GM10266 (cell line): ENCODE measurements around the gene ZNF740.

ENCODE experiments used
- DNase-seq: peaks from one replicate; pipeline ENCODE4 v3.0.0; 2012; ENCODE audit errors: extremely low spot score
- TF ChIP-seq, protein P1 (sequence below): IDR thresholded peaks from 2 replicates; pipeline ENCODE4 v1.5.1; 2012; ENCODE audit warnings: mild to moderate bottlenecking, low read depth; ENCODE audit not compliant: control insufficient read depth, insufficient read depth; ENCODE audit errors: missing control alignments

Gene ZNF740

DNA sequence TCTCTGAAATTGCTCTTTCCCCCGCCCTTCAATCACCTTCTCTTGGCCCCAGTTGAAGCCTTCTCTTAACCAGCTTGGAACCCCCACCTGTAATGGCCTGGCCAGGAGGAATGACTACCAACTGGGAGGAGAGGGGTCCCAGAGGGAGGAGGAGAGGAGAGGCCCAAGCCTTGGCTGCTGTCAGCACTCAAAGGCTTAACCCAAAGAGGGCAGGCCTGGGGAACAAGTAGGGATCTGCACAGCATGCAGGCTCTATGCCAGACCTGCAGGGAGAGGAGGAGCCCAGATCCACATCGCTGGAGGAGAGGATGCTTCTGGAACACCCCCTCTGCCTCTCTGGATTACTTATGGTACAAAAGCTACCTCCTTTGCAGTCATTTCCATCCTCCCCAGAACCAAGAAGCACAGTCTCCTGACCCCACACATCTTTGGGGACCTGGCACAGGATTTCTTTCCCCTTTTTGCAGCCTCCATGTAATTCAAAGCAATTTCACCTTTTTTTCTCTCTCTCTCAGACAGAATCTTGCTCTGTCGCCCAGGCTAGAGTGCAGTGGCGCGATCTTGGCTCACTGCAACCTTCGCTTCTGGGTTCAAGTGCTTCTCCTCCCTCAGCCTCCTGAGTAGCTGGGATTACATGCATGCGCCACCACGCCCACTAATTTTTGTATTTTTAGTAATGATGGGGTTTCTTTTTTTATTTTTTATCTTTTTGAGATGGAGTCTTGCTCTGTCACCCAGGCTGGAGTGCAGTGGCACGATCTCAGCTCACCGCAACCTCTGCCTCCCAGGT lies 45.3 kb downstream of the ZNF740 start:
- TF ChIP-seq, protein P1, sequence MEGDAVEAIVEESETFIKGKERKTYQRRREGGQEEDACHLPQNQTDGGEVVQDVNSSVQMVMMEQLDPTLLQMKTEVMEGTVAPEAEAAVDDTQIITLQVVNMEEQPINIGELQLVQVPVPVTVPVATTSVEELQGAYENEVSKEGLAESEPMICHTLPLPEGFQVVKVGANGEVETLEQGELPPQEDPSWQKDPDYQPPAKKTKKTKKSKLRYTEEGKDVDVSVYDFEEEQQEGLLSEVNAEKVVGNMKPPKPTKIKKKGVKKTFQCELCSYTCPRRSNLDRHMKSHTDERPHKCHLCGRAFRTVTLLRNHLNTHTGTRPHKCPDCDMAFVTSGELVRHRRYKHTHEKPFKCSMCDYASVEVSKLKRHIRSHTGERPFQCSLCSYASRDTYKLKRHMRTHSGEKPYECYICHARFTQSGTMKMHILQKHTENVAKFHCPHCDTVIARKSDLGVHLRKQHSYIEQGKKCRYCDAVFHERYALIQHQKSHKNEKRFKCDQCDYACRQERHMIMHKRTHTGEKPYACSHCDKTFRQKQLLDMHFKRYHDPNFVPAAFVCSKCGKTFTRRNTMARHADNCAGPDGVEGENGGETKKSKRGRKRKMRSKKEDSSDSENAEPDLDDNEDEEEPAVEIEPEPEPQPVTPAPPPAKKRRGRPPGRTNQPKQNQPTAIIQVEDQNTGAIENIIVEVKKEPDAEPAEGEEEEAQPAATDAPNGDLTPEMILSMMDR = no peak
- DNase-seq = no peak

DNA sequence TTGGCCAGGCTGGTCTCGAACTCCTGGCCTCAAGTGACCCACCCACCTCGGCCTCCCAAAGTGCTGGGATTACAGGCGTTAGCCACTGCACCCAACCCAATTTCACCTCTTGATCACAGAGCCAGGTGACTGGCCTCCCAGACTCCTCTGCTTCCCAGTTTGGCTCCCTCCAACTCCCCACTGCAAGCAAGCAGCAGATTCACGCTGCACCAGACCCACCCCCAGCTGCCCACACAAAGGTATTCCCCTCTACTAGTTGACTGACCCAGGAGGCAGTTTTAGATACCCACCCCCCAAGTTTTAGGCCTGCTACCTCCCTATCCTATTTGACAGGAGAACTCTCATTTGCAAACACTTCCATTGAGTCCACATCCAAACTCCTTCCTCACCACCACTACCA lies 46.3 kb downstream of the ZNF740 start:
- TF ChIP-seq, protein P1 = no peak
- DNase-seq = no peak

DNA sequence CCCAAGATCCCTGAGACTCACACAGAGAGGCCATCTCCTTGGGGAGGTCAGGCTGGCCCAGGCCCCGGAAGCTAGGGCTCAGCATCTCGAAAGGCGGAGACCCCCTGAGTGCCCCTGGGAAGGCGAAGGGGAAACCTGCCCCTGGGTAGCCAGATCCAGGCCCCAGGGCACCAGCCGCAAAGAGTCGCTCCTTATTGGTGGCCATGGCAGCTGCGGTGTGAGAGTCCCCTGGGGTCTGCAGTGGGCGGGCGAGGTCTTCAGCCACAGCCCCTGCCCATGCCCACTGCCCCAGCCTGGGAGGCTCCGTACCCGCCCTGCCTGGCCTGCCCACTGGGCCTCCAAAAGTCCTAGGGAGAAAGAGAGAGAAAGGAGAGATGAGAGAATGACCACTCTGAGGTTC lies 46.8 kb downstream of the ZNF740 start:
- DNase-seq = no peak
- TF ChIP-seq, protein P1 = no peak

DNA sequence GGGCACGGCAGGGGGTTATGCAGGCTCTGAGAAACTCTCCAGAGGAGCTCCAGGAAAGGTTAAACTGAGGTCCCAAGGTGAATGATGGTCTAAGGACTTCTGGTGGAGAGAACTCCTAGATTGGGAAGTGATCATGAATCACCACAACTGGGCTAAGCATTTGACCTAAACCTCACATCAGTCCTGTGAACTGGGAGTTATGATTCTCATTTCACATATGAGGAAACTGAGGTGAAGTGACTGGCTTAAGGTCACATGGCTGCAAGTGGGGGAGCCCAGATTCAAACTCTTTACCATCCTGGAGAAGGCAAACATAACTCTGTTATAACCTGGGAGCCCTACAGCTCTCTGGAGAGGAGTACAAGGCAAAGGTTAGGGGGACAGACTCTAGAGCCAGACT lies 47.3 kb downstream of the ZNF740 start:
- TF ChIP-seq, protein P1 = no peak
- DNase-seq = no peak

DNA sequence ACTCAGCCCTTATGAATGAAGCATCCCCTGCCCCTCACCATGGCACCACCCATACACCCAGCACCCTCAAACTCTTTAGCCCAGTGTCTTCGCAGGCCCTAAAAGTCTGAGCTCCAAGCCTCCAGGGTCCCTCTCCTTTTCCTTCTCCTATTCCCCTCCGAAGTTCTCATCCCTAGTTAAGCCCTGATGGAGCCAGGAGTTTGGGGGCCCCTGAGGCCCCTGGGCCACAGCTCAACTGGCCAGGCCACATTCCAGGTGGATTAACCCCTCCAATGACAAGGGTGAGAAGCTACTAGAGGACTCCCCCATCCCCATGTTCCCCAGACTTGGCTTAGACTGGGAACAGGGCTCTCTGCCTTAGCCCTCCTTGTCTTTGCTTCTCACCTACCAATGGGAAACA lies 48.9 kb downstream of the ZNF740 start:
- DNase-seq = no peak
- TF ChIP-seq, protein P1 = no peak

DNA sequence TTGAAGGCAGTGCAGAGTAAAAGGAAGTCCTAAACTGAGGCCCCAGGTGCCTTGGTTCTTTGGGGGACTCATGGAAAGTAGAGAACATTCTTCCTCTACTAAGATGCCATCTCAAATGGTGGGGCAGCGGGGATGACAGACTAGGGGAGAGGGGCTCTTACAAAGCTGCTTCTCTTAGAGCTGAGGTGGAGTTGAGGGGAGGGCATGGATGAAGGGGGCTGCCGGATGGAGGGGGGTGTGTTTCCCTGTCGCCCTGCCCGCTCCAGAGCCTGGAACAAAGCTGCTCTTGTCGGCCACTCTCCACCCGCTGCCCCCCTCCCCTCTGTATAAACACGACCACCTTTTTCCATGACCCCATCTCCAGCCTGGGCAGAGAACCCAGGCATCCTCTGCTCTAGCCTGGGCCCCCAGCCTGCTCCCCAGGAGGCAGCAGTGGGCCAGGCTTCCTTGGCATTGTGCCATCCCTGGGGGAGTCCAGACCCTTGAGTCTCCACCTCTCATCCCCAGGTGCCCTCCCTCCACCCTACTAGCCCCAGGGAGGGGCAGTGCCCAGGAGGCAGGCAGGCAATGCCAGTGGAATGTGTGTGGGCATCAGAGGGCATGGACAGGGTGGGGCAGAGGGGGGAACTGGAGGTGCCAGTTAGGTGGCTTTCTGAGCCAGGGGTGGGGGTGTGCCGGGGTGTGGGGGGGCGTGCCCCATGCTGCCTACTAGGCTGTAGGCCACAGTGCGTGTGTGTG lies 49.8 kb downstream of the ZNF740 start:
- TF ChIP-seq, protein P1 = no peak
- no peak for DNase-seq

DNA sequence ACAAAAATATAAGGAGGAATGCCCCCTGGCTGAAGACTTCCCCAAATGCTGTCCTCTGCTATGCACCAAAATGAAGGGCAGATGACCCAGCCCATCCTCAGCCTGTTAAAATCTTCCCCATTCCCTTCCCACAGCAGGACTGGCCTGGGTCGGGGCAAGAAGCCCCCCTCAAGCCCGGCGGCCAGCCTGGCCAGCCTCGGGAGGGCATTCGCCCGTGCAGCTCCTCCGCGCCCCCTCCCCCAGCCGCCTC lies 51.1 kb downstream of the ZNF740 start:
- TF ChIP-seq, protein P1 = no peak
- DNase-seq = no peak
